Activated CD4-positive, CD25-positive, alpha-beta regulatory T cell treated with anti-CD3 and anti-CD28 coated beads, Interleukin-2, amount 50 U/mL, for 24 hours (primary cell): Measurements from ENCODE around the gene FRY.

ENCODE experiments used
- ATAC-seq, 2 donors: fragments of 150-1000 bp; cut with Tn5 transposase; one replicate each; pipeline ENCODE4 v1.10.0; 2021; ENCODE audit warnings: mild to moderate bottlenecking in 1 of 2, moderate library complexity in 1 of 2

Gene FRY

GRCh38 chr13:32136061-32136460 lies 104.5 kb downstream of the FRY start:
- no peak for ATAC-seq

DNA sequence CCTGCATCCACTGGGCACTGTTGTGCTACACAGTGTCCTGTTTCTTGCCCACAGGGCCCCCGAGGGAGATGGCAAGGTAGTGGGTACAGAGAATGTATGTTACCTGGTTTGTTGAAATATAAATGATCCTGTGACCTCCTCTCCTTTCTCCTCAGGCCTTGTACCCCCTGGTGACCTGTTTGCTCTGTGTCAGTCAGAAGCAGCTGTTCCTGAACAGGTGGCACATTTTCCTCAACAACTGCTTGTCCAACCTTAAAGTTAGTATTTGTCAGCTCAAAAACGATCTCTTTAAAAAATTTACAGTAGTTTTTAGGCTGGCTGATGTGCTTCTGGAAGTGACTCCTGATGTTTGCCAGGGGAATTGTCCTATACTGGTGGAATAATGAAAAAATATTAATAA lies 105.1 kb downstream of the FRY start:
- ATAC-seq: no peak

DNA sequence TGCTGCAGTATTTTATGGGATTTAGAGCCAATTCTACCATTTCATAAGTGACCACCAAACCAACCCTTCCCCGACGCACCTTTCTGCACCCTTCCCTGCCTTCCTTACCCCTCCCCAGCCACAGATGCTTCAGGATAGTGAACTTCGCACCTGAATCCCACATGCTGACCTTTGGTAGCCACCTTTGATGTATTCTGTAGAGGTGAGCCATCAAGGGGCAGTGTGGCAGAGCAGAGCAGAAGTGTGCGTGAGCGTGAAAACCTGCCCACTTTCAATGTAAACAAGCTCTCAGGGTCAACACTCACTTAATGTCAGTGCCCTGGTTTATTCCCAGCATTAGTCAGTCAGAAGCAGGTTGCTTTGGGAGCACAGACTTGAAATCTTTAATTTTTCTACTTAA lies 107.7 kb downstream of the FRY start:
- no peak for ATAC-seq

GRCh38 chr13:32140109-32140508 lies 108.5 kb downstream of the FRY start:
- ATAC-seq: no peak

DNA sequence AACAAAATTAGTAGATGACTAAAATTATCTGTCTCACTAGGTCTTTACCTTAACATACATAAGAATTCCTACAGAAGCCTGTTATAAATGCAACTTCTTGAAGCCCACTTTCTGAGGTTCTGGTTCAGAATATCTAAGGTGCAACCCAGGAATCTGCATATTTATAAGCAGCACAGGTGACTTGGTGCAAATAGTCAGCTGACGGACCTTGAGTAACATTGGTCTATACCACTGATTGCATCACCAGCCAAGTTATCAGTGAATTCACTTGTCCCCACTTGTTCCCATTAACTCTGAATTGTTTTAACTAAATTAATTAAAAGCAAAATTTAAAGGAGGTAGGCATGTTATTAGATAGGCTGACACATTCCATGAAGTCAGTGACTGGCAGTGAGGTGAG lies 109.9 kb downstream of the FRY start:
- ATAC-seq: no peak

- ATAC-seq: no peak
Measured at GRCh38 chr13:32142115-32142514, 110.5 kb downstream of the FRY start.

DNA sequence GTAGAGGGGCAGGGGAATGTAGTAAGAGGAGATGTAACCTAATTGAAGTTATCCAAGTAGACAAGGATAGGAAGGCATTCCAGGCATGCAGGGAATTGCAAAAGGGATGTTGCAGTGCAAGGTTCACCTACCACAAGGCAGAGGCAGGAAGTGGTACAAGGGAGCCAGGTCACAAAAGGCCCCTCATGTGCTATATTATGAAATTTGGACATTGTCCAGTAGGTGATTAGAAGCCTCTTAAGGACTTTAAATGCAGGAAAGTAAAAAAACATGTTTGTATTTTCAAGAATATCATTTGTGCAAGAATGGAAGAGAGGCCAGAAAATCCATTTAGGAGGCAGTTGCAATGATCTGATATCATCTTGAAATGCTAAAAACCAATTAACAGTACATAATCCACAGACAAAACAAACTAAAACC lies 111.4 kb downstream of the FRY start:
- no peak for ATAC-seq

- no peak for ATAC-seq
Measured at GRCh38 chr13:32147193-32147592, 115.6 kb downstream of the FRY start.

DNA sequence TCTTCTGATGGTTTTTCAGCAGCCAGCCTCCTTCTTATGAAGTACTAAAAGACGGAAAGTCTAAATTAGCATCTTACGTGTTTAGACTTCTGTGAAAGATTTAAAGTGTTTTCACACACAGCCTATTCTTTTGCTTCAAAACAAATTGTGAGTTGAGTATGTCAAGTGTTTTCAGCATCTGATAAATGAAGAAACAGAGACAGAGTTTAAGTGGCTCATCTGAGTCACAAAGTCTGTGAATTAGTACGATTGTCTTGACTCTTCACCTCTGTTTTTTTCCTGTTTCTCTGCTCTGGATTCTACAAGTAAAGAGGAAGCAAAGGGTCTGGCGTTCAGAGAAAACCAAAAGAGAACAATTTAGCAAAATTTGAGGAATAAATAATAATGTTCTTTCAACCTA lies 116.4 kb downstream of the FRY start:
- no peak for ATAC-seq

- ATAC-seq: no peak
Measured at GRCh38 chr13:32150239-32150638, 118.7 kb downstream of the FRY start.

DNA sequence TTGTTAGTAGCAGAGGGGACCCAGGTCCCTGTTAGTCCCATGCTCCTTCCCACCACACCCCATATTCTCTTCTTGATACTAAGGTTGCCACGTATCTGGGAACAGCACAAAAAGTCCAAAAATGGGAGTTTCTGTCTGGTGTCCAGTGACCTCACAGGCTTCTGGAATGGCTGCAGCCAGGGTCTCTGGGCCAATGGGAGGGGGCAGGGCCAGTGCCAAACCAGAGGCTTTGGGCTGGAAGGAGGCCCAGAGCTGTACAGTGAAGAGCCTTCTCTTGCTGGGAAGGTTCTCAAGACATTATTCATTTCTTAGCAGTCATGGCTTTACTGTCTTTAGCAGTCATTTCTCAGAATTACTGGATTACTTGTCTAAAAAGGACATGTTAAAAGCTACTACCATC lies 119.2 kb downstream of the FRY start:
- no peak for ATAC-seq

- ATAC-seq: no peak
Measured at GRCh38 chr13:32151240-32151639, 119.7 kb downstream of the FRY start.

- no peak for ATAC-seq
Measured at GRCh38 chr13:32153056-32153455, 121.5 kb downstream of the FRY start.

DNA sequence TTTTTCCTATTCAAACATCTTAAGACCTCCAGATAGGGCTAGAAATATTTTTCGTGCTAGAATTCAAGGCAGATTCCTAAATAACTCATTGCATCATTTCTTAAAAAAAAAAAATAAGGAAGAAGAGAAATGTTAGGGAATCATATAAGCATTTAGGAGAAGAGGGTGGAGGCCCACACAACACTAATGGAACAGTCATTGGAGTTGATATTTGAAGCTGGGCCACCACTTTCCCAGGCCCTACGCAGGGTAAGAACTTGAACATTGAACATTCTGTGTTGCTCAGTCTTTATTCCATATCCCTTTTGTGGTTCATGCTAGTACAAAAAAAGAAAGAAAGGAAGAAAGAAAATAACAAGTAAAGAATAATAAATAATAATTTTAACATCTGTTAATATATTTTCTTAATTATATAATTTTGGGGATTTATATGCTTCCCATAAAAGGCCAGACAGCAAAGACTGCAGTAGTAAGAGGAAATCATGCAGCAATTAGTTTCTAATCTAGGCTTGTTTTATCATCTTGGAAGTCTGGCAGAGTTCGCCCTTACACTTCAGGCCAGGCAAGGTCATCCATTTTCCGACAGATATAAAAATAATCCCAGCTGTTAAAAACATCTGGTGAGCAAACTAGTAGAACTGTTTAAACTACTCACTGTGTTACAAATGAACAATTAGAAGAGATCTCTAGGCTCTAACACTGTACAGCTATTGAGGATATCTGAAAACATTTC lies 127.7 kb downstream of the FRY start:
- ATAC-seq: no peak

- ATAC-seq: no peak
Measured at GRCh38 chr13:32162395-32163005, 130.9 kb downstream of the FRY start.

DNA sequence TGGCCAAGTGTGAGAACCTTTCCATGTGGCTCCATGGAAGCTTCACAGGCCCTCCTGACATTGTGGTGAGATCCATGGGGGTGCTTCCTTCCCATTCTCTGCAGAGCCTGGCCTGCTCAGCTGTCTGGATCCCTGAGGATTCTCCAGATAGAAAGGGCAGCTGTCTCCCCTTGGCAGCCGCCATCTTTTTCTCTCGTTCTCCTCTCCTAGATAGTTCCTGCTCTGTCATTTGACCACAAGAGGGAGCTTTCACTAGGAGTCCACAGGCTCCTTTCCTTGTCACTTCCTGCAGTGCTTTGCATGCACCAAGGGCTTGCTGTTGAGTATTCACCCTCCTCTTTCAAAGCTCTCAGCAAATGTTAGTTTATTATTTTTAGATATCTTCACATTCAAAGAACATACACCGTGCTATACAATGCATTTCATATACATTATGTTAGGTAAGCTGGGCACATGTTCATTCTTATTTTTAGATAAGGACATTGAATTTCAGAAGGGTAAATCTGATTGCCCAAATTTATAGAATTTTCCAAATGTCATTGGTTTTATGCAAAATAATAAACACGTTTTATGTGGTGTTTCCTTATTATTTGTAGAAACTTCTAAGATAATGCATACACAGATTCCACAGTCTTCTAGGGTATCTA lies 133.2 kb downstream of the FRY start:
- ATAC-seq: peak; percentile 46 to 62

- ATAC-seq: no peak
Measured at GRCh38 chr13:32165796-32166195, 134.2 kb downstream of the FRY start.

GRCh38 chr13:32168131-32168530 lies 136.6 kb downstream of the FRY start:
- ATAC-seq: no peak

- ATAC-seq: no peak
Measured at GRCh38 chr13:32170841-32171240, 139.3 kb downstream of the FRY start.

DNA sequence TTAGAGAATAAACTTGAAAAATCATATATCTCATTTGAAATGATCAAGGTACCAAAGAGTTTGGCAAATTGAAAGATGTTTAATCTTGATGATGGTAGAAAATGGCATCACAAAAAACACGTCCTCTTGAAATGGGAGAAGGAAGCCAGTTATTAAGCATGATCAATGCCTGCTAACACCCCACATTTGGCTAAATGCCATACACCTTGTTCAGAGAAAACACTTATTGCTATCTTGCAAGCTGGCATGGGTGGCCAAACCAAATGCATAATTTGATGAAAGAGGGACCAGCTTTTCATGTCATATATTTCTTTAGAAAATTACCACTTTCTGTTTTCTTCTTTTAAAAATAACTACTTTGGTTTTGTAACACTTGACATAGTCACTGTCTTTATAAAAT lies 142.3 kb downstream of the FRY start:
- ATAC-seq: no peak

GRCh38 chr13:32174366-32174765 lies 142.8 kb downstream of the FRY start:
- ATAC-seq: no peak

DNA sequence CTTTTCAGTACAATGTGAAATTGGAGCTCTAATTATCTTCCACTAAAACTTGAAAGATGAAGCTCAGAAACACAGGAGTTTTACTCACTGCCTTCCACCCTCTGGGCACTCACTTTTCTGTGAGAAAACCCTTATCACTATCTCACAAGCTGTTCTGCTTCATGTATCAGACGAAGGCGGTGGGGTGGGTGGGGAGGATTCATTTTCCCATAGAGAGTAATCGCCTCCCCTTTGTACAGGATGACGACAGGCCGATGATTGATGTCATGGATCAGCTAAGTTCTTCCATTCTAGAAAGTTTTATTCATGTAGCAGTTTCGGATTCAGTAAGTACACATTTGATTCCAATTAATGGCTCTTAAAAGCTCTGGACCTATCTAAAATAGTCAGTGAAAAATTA lies 143.7 kb downstream of the FRY start:
- ATAC-seq: no peak

DNA sequence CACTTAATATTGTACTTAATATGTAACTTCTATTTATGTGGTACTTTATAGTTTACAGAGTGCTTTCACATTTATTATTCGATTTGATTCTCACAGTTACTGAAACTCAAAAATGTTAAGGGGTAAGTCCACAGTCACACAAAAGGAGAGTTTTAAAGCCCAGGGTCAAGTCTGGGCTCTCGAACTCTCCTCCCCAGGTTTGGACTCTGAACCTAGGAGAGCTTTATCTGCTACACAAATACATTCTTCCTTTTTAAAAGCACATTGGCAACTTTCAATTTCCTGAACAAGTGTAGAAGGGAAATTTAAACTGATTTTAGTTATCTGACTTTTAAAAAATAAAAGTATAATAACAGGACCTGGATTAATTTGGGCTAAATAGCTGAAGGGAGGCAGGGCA lies 144.4 kb downstream of the FRY start:
- no peak for ATAC-seq

DNA sequence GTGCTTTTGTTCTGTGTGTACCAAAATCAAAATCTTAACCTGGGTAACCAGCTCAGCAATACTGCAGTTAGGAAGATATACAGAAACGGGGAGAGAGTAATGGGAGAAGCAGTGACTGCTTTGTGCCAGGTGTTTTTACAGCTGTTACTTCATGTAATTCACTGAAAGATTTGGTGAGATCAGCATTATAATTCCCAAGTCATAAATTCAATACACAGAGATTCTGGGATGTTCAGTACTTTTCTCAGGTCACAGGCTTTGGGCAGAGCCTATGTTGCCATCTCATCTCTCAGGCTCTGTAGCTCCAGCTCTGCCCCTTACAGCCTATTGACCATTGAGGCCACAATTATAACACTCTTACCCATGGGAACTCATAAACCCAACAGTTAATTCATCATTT lies 145.1 kb downstream of the FRY start:
- ATAC-seq: no peak
